ENCODE results near the gene ZNF516.

Gene ZNF516

DNA sequence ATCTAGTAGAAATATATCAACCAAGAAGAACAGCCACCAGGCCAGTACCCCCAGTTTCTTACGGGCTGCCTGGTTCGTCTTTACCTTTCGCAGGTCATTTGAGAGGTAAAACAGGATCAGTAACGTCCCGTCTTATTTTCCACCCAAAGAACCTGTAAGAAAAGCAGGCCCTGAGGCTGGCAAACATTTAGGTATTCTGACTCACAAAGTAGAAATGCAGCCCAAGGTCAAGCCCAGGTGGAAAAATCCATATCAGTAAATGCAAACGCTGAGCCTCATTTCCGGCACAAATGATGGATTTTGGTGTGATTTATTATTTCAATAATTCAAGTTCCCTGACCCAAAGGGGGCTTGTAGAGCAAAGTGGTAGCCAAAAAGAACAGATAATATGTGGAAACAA is 171.2 kb downstream of the ZNF516 start:
- H3K27me3 ChIP-seq (ENCODE audit: insufficient read depth, poor library complexity, severe bottlenecking), result peaks cover 6% of the 10 kb centered on the region
- no peak overlapping the region for H3K27ac ChIP-seq (replicated peaks)
- no peak for TF ChIP-seq GABPA (IDR thresholded peaks at IDR 0.05; ENCODE audit: low read depth)
- H3K4me3 ChIP-seq (replicated peaks; ENCODE audit: insufficient read depth, low read length), result no peak overlapping the region
- DNase-seq (ENCODE audit: low read depth in 1 of 2, low spot score in 1 of 2), result no peak

DNA sequence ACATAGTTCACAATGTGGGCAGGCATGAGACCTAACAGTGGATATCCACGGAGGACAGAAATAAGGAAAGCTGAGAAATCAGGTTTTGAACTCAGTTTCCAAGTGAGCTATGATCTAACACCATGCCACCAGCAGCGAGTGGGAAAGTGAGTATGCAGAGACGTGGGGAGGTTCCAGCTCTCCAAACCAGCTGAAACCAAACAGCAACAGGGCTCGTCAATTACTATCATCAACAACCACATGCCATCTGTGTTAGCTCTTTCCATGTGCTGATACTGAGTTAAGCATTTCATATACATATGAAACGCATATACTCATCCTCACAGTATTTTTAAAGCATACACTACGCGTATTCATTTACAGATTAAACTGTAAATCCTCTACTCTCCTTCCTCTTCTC is 172.4 kb downstream of the ZNF516 start:
- TF ChIP-seq GABPA (IDR thresholded peaks at IDR 0.05; ENCODE audit: low read depth) (no peak), POLR2AphosphoS5 (IDR thresholded peaks at IDR 0.05; ENCODE audit: low read depth) (no peak), SPI1 (IDR thresholded peaks at IDR 0.05; ENCODE audit: borderline replicate concordance, low read depth) (no peak)
- TF ChIP-seq, protein P1, sequence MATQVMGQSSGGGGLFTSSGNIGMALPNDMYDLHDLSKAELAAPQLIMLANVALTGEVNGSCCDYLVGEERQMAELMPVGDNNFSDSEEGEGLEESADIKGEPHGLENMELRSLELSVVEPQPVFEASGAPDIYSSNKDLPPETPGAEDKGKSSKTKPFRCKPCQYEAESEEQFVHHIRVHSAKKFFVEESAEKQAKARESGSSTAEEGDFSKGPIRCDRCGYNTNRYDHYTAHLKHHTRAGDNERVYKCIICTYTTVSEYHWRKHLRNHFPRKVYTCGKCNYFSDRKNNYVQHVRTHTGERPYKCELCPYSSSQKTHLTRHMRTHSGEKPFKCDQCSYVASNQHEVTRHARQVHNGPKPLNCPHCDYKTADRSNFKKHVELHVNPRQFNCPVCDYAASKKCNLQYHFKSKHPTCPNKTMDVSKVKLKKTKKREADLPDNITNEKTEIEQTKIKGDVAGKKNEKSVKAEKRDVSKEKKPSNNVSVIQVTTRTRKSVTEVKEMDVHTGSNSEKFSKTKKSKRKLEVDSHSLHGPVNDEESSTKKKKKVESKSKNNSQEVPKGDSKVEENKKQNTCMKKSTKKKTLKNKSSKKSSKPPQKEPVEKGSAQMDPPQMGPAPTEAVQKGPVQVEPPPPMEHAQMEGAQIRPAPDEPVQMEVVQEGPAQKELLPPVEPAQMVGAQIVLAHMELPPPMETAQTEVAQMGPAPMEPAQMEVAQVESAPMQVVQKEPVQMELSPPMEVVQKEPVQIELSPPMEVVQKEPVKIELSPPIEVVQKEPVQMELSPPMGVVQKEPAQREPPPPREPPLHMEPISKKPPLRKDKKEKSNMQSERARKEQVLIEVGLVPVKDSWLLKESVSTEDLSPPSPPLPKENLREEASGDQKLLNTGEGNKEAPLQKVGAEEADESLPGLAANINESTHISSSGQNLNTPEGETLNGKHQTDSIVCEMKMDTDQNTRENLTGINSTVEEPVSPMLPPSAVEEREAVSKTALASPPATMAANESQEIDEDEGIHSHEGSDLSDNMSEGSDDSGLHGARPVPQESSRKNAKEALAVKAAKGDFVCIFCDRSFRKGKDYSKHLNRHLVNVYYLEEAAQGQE (IDR thresholded peaks at IDR 0.05; ENCODE audit: insufficient replicate concordance, low read depth), result no peak
- TF ChIP-seq, protein P2, sequence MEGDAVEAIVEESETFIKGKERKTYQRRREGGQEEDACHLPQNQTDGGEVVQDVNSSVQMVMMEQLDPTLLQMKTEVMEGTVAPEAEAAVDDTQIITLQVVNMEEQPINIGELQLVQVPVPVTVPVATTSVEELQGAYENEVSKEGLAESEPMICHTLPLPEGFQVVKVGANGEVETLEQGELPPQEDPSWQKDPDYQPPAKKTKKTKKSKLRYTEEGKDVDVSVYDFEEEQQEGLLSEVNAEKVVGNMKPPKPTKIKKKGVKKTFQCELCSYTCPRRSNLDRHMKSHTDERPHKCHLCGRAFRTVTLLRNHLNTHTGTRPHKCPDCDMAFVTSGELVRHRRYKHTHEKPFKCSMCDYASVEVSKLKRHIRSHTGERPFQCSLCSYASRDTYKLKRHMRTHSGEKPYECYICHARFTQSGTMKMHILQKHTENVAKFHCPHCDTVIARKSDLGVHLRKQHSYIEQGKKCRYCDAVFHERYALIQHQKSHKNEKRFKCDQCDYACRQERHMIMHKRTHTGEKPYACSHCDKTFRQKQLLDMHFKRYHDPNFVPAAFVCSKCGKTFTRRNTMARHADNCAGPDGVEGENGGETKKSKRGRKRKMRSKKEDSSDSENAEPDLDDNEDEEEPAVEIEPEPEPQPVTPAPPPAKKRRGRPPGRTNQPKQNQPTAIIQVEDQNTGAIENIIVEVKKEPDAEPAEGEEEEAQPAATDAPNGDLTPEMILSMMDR (IDR thresholded peaks at IDR 0.05; ENCODE audit: insufficient read depth, low read length), result no peak
- DNase-seq (ENCODE audit: low read depth in 1 of 2, low spot score in 1 of 2), result no peak
- peaks cover 9% of the 10 kb centered on the region for H3K27me3 ChIP-seq (ENCODE audit: insufficient read depth, poor library complexity, severe bottlenecking)

DNA sequence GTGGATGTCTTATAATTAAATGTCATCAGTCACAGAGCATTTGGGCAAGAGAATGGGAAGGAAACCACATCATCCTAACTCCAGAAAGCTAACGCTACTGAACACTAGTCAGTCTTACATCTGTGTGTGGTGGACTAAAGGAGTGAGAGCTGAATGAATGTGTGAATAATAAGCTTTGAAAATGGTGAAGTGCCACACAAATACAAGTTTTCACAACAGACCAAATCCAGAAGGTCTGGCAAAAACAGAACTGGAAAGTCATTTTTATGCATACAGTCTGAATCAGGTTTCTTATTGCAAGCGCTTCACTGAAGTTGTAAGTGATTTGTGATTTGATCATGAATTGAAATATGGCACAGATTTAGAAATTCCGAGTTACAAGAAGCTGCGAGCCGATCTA is 175.7 kb downstream of the ZNF516 start:
- Histone ChIP-seq H3K27me3 (ENCODE audit: insufficient read depth, poor library complexity, severe bottlenecking) (peaks cover 11% of the 10 kb centered on the region), H3K27ac (replicated peaks) (no peak overlapping the region), H3K4me3 (replicated peaks; ENCODE audit: insufficient read depth, low read length) (no peak overlapping the region)
- DNase-seq (ENCODE audit: low read depth in 1 of 2, low spot score in 1 of 2), result no peak
- TF ChIP-seq SPI1 (IDR thresholded peaks at IDR 0.05; ENCODE audit: borderline replicate concordance, low read depth), result no peak
- no peak for TF ChIP-seq POLR2AphosphoS5 (IDR thresholded peaks at IDR 0.05; ENCODE audit: low read depth)
- TF ChIP-seq GABPA (IDR thresholded peaks at IDR 0.05; ENCODE audit: low read depth), result no peak
- TF ChIP-seq, protein P1 (IDR thresholded peaks at IDR 0.05; ENCODE audit: insufficient replicate concordance, low read depth), result no peak
- TF ChIP-seq, protein P2 (IDR thresholded peaks at IDR 0.05; ENCODE audit: insufficient read depth, low read length), result no peak

More for the DNA sequence above, 172.4 kb downstream of the ZNF516 start:
- H3K27ac ChIP-seq (replicated peaks), result no peak overlapping the region
- no peak overlapping the region for H3K4me3 ChIP-seq (replicated peaks; ENCODE audit: insufficient read depth, low read length)

DNA sequence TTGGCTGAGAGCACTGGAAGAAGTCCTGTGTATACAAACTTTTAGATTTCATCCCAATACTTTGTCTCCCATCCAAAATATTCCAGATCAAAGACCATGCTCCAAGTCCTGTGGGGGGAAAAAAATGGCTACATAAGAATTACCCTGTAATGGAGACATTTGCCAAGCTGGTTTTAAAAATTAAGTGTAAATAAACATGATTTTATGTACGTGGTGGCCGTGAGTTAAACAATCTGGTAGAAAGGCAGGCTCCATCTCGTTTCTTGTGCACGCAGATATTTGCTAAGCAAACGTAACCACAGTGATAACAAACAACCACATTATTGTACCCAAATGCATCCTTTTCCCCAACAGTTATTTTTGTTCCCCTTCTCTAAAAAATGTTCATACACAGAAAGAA is 176.4 kb downstream of the ZNF516 start:
- TF ChIP-seq GABPA (IDR thresholded peaks at IDR 0.05; ENCODE audit: low read depth) (no peak), POLR2AphosphoS5 (IDR thresholded peaks at IDR 0.05; ENCODE audit: low read depth) (no peak), SPI1 (IDR thresholded peaks at IDR 0.05; ENCODE audit: borderline replicate concordance, low read depth) (no peak)
- TF ChIP-seq, protein P1 (IDR thresholded peaks at IDR 0.05; ENCODE audit: insufficient replicate concordance, low read depth), result no peak
- TF ChIP-seq, protein P2 (IDR thresholded peaks at IDR 0.05; ENCODE audit: insufficient read depth, low read length), result no peak
- Histone ChIP-seq H3K27me3 (ENCODE audit: insufficient read depth, poor library complexity, severe bottlenecking) (peaks cover 11% of the 10 kb centered on the region), H3K27ac (replicated peaks) (no peak overlapping the region), H3K4me3 (replicated peaks; ENCODE audit: insufficient read depth, low read length) (no peak overlapping the region)
- DNase-seq (ENCODE audit: low read depth in 1 of 2, low spot score in 1 of 2), result no peak
